Astrocyte (in vitro differentiated cells and primary cell): ENCODE measurements around the gene CERS6. TPM values are rescaled to one million over a fixed set of nuclear protein-coding genes. Genes with fewer than 3 reads are reported as not detected.

Source experiments
- DNase-seq: peaks from one replicate; pipeline ENCODE4 v3.0.0-alpha.2; 2010; ENCODE audit warnings: low read depth
- FAIRE-seq: peaks from 2 replicates; lab custom pipeline; 2011; peaks lifted over from hg19 to GRCh38; lab: Jason Lieb, UNC
- H2AFZ ChIP-seq: 2 replicates; pipeline ENCODE4 v1.6.0; 2012; ENCODE audit warnings: low read depth, low read length, inconsistent platforms
- H3K27ac ChIP-seq: 2 replicates; pipeline ENCODE4 v1.5.1; 2011; ENCODE audit warnings: low read depth, low read length, inconsistent platforms
- H3K27me3 ChIP-seq: 2 replicates; pipeline ENCODE4 v1.6.0; 2011; ENCODE audit warnings: low read length, inconsistent platforms; ENCODE audit not compliant: insufficient read depth
- H3K36me3 ChIP-seq: 2 replicates; pipeline ENCODE4 v1.5.1; 2011; ENCODE audit warnings: low read length, inconsistent platforms; ENCODE audit not compliant: insufficient read depth
- H3K4me1 ChIP-seq: 2 replicates; pipeline ENCODE4 v1.5.1; 2011; ENCODE audit warnings: low read length, inconsistent platforms; ENCODE audit not compliant: insufficient read depth
- H3K4me2 ChIP-seq: 2 replicates; pipeline ENCODE4 v1.6.0; 2012; ENCODE audit warnings: low read length, inconsistent platforms
- H3K4me3 ChIP-seq: 2 replicates; pipeline ENCODE4 v1.5.1; 2011; ENCODE audit warnings: low read depth, mild to moderate bottlenecking, low read length, inconsistent platforms; ENCODE audit not compliant: insufficient read depth
- H3K79me2 ChIP-seq: 2 replicates; pipeline ENCODE4 v1.6.0; 2012; ENCODE audit warnings: mild to moderate bottlenecking, low read length, inconsistent platforms; ENCODE audit not compliant: insufficient read depth
- H3K9ac ChIP-seq: 2 replicates; pipeline ENCODE4 v1.6.0; 2012; ENCODE audit warnings: mild to moderate bottlenecking, low read length, inconsistent platforms
- H3K9me3 ChIP-seq: 2 replicates; pipeline ENCODE4 v1.5.1; 2012; ENCODE audit warnings: low read depth, mild to moderate bottlenecking, low read length, inconsistent platforms; ENCODE audit not compliant: insufficient read depth
- H4K20me1 ChIP-seq: 2 replicates; pipeline ENCODE4 v1.6.0; 2012; ENCODE audit warnings: low read length, inconsistent platforms; ENCODE audit not compliant: insufficient read depth
- H3K27ac Mint-ChIP-seq: one replicate; pipeline ENCODE4 v1.8.0; 2021; ENCODE audit warnings: mild to moderate bottlenecking, mixed read lengths; ENCODE audit not compliant: unreplicated experiment
- H3K27me3 Mint-ChIP-seq: one replicate; pipeline ENCODE4 v1.8.0; 2021; ENCODE audit warnings: low read depth, mixed read lengths; ENCODE audit not compliant: unreplicated experiment
- H3K36me3 Mint-ChIP-seq: one replicate; pipeline ENCODE4 v1.8.0; 2021; ENCODE audit warnings: low read depth, mixed read lengths; ENCODE audit not compliant: unreplicated experiment
- H3K4me1 Mint-ChIP-seq: one replicate; pipeline ENCODE4 v1.8.0; 2021; ENCODE audit warnings: low read depth, mixed read lengths; ENCODE audit not compliant: unreplicated experiment
- H3K4me3 Mint-ChIP-seq: one replicate; pipeline ENCODE4 v1.8.0; 2021; ENCODE audit warnings: mild to moderate bottlenecking, moderate library complexity, mixed read lengths; ENCODE audit not compliant: unreplicated experiment
- H3K9me3 Mint-ChIP-seq: one replicate; pipeline ENCODE4 v1.8.0; 2021; ENCODE audit warnings: mild to moderate bottlenecking, mixed read lengths; ENCODE audit not compliant: unreplicated experiment
- EZH2 ChIP-seq: IDR thresholded peaks from 2 replicates; pipeline ENCODE4 v1.6.1; 2012; ENCODE audit warnings: mild to moderate bottlenecking, low read length, inconsistent platforms; ENCODE audit not compliant: insufficient read depth
- total RNA-seq: library from RNA; stranded (reverse); gene quantifications from 2 replicates; pipeline ENCODE4 v1.2.1, GENCODE V29; 2021
- TF ChIP-seq, protein P1 (sequence below): IDR thresholded peaks from 2 replicates; pipeline ENCODE4 v1.5.1; 2011; ENCODE audit warnings: low read depth, mild to moderate bottlenecking, inconsistent platforms, low read length, moderate library complexity; ENCODE audit not compliant: insufficient read depth

CERS6 gene
- total RNA-seq, 1 donor from 2014 or later: 23.4 TPM

DNA sequence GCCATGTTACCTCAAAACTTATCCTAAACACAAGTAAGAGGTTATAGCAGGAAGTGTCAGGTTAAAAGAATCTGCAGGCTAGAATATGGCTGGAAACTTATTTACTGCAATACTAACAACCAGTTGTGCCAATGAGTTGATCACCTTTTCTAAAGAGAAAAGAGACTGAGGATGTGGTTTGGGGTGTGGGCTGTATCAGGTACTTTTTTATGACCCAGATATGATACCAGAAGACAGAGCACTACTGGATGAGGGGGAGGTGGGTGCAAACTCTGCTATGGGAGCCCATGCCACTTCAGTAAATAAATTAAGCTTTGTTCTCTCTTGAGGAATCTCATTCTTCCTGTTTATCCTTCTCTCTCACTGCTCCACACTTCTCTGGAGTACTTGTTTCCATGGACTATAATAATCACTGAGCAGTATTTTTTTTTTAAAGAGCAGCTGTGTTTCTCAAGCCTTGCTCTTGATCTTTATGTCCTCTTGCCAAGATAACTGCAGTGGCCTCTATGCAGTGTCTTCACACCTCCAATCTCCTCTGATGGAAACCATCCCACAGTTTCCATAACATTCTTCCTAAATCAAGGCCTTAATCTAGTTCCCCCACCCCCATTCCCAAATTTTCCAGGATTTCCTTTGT lies 295.1 kb downstream of the CERS6 start:
- Mint-ChIP-seq H3K9me3 (no peaks in the 10 kb centered on the region), H3K4me1 (no peaks in the 10 kb centered on the region), H3K27me3 (no peaks in the 10 kb centered on the region), H3K36me3 (no peaks in the 10 kb centered on the region), H3K4me3 (no peak overlapping the region), H3K27ac (no peak overlapping the region)
- TF ChIP-seq EZH2: no peak
- TF ChIP-seq, protein P1, sequence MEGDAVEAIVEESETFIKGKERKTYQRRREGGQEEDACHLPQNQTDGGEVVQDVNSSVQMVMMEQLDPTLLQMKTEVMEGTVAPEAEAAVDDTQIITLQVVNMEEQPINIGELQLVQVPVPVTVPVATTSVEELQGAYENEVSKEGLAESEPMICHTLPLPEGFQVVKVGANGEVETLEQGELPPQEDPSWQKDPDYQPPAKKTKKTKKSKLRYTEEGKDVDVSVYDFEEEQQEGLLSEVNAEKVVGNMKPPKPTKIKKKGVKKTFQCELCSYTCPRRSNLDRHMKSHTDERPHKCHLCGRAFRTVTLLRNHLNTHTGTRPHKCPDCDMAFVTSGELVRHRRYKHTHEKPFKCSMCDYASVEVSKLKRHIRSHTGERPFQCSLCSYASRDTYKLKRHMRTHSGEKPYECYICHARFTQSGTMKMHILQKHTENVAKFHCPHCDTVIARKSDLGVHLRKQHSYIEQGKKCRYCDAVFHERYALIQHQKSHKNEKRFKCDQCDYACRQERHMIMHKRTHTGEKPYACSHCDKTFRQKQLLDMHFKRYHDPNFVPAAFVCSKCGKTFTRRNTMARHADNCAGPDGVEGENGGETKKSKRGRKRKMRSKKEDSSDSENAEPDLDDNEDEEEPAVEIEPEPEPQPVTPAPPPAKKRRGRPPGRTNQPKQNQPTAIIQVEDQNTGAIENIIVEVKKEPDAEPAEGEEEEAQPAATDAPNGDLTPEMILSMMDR: no peak
- Histone ChIP-seq H3K27ac (no peak overlapping the region), H3K4me3 (no peak overlapping the region), H3K9ac (no peak overlapping the region), H3K9me3 (no peaks in the 10 kb centered on the region), H4K20me1 (no peaks in the 10 kb centered on the region), H3K79me2 (no peaks in the 10 kb centered on the region), H3K4me1 (no peaks in the 10 kb centered on the region), H2AFZ (no peak overlapping the region), H3K27me3 (no peaks in the 10 kb centered on the region), H3K36me3 (no peaks in the 10 kb centered on the region), H3K4me2 (no peak overlapping the region)
- DNase-seq (no peak), FAIRE-seq (no peak)

DNA sequence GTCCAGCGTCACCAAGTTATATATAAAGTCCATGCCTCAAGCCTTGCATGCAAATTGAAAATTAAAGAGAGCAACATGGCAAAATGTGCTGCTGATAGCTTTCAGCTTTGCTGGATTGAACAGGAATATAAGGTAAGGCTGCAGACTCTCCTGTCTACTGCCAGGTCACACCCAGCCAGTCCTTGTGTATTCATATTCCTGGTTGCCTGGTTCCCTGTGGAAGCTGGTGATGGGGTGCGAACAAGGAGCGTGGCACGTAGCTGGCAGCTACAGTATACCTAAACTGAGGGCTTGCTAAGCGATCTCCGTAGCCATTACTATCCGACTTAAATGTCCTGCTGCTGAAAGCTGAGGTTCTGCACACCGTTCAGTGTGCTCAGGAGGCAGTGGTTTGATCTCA lies 296.3 kb downstream of the CERS6 start:
- Mint-ChIP-seq H3K4me3 (no peak overlapping the region), H3K27me3 (no peaks in the 10 kb centered on the region), H3K36me3 (no peaks in the 10 kb centered on the region), H3K4me1 (no peaks in the 10 kb centered on the region), H3K27ac (no peak overlapping the region), H3K9me3 (no peaks in the 10 kb centered on the region)
- H4K20me1 ChIP-seq: no peaks in the 10 kb centered on the region
- H3K4me1 ChIP-seq: no peaks in the 10 kb centered on the region
- no peaks in the 10 kb centered on the region for H3K9me3 ChIP-seq
- no peak overlapping the region for H3K4me2 ChIP-seq
- no peaks in the 10 kb centered on the region for H3K36me3 ChIP-seq
- no peak overlapping the region for H3K27ac ChIP-seq
- FAIRE-seq: no peak
- DNase-seq: no peak
- H3K9ac ChIP-seq: no peak overlapping the region
- H3K79me2 ChIP-seq: no peaks in the 10 kb centered on the region
- no peak overlapping the region for H3K4me3 ChIP-seq
- TF ChIP-seq EZH2: no peak
- TF ChIP-seq, protein P1: no peak
- no peak overlapping the region for H2AFZ ChIP-seq
- no peaks in the 10 kb centered on the region for H3K27me3 ChIP-seq

DNA sequence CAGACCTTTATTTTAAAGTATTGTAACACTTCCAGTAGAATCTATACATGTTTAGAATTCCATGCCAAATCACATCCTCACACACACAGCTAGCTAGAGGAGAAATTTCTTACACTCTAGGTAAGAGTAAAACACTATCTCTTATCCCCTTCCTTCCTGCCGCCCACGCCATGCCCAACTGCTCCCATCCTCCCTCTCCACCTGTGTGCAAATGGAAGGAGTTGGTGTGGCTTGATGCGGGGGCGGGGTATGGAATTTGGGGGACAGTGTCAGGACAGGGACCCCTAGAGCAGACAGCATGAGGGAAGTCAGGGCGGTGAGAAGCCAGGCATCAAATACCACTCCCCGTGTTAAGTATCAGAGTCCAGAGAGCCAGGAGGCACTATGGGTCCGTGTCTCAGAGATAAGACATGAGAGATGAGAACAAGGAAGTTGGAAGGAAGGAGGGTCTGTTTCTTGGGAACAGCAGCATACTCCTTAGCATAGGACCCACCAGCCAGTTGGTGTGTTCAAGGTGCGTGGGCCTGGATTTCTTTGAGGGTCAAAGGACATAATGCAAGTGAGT lies 297.8 kb downstream of the CERS6 start:
- H3K4me1 ChIP-seq: no peaks in the 10 kb centered on the region
- H3K27ac ChIP-seq: no peak overlapping the region
- H3K4me2 ChIP-seq: no peak overlapping the region
- no peaks in the 10 kb centered on the region for H3K27me3 ChIP-seq
- H3K27ac Mint-ChIP-seq: no peak overlapping the region
- TF ChIP-seq EZH2: no peak
- TF ChIP-seq, protein P1: no peak
- H3K27me3 Mint-ChIP-seq: no peaks in the 10 kb centered on the region
- no peaks in the 10 kb centered on the region for H3K4me1 Mint-ChIP-seq
- H3K4me3 ChIP-seq: no peak overlapping the region
- DNase-seq: no peak
- H3K36me3 ChIP-seq: no peaks in the 10 kb centered on the region
- no peaks in the 10 kb centered on the region for H3K9me3 ChIP-seq
- no peak overlapping the region for H2AFZ ChIP-seq
- H3K79me2 ChIP-seq: no peaks in the 10 kb centered on the region
- no peaks in the 10 kb centered on the region for H3K36me3 Mint-ChIP-seq
- H3K9ac ChIP-seq: no peak overlapping the region
- H3K4me3 Mint-ChIP-seq: no peak overlapping the region
- no peak for FAIRE-seq
- no peaks in the 10 kb centered on the region for H4K20me1 ChIP-seq
- no peaks in the 10 kb centered on the region for H3K9me3 Mint-ChIP-seq
